Measurements from ENCODE around the gene KLHDC1.
A peak's percentile ranks its signal among the peaks of the same experiment; 100 is the strongest.
"Not testable (repeated sequence)": the region's sequence is repeated elsewhere in the genome, so short reads cannot be mapped to it uniquely, and the experiment has no call there.

The KLHDC1 gene

DNA sequence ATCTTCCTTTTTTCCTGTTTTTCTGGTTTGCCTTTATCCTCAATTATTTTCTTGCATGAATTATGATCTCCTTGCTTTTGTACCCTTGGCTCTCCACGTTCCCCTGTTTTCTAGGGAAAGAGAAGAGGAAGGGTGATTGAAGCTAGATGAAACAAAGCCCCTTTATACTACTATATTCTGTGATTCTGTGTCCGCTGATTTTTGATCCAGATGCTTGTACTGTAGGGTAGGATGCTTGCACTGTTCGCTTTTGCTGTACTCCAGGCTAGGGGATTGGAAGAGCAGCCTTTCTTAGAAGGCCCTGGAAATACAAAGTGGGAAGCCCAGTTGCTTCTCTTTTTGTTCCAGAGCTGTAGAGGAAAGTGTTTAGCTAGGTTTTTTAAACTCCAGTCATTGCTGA, 40.0 kb downstream of the KLHDC1 start:
- no peaks in the 10 kb centered on the region for H3K36me3 ChIP-seq (ENCODE audit: insufficient read depth, low read length)
- H3K4me1 ChIP-seq (ENCODE audit: control insufficient read depth, insufficient read depth, low read length) = no peaks in the 10 kb centered on the region
- H3K27me3 ChIP-seq (ENCODE audit: control insufficient read depth, insufficient read depth, low read length) = no peaks in the 10 kb centered on the region
- H3K9me3 ChIP-seq (replicated peaks; ENCODE audit: low read length) = no peaks in the 10 kb centered on the region
- no peak overlapping the region for H3K4me3 ChIP-seq (ENCODE audit: low read length)
- H3K9ac ChIP-seq (ENCODE audit: low read depth, low read length) = no peak overlapping the region
- no peak overlapping the region for H3K4me2 ChIP-seq (ENCODE audit: low read length)

DNA sequence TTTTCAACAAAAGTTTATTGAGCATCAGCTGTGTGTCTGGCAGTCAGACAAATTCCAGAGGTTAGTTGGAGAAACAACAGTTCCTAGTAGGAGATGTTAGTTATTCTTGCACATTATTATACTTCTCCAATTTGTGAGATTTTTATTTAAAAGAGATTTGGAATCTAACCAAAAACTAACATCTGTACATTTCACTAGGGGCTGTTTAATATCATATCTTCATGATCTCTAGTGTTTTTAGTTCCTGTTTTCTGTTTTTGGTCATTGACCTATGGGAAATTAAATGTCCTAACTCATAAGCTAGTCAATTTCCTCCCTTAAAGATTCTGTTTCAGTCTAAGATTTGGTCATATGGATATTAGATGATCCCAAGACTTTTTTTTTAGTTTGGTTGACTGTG, 40.9 kb downstream of the KLHDC1 start:
- H3K27me3 ChIP-seq (ENCODE audit: control insufficient read depth, insufficient read depth, low read length) = no peaks in the 10 kb centered on the region
- no peaks in the 10 kb centered on the region for H3K36me3 ChIP-seq (ENCODE audit: insufficient read depth, low read length)
- no peak overlapping the region for H3K4me2 ChIP-seq (ENCODE audit: low read length)
- H3K9me3 ChIP-seq (replicated peaks; ENCODE audit: low read length) = no peaks in the 10 kb centered on the region
- H3K4me3 ChIP-seq (ENCODE audit: low read length) = no peak overlapping the region
- no peak overlapping the region for H3K9ac ChIP-seq (ENCODE audit: low read depth, low read length)
- H3K4me1 ChIP-seq (ENCODE audit: control insufficient read depth, insufficient read depth, low read length) = no peaks in the 10 kb centered on the region

DNA sequence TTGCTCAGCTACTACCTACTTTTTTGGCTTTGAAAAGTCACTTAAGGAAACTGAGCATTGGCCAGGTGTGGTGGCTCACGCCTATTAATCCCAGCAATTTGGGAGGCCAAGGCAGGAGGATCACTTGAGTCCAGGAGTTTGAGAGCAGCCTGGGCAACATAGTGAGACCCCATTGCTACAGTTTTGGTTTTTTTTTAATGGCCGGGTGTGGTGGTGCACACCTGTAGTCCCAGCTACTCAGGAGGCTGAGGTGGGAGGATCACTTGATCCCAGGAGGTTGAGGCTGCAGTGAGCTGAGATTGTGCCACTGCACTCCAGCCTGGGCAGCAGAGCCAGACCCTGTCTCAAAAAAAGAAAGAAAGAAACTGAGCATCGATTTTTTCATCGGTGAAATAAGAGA, 42.7 kb downstream of the KLHDC1 start:
- not testable (repeated sequence) for H3K4me2 ChIP-seq (ENCODE audit: low read length); H3K9ac ChIP-seq (ENCODE audit: low read depth, low read length); H3K27me3 ChIP-seq (ENCODE audit: control insufficient read depth, insufficient read depth, low read length); H3K9me3 ChIP-seq (replicated peaks; ENCODE audit: low read length); H3K4me3 ChIP-seq (ENCODE audit: low read length); H3K36me3 ChIP-seq (ENCODE audit: insufficient read depth, low read length); H3K4me1 ChIP-seq (ENCODE audit: control insufficient read depth, insufficient read depth, low read length)

DNA sequence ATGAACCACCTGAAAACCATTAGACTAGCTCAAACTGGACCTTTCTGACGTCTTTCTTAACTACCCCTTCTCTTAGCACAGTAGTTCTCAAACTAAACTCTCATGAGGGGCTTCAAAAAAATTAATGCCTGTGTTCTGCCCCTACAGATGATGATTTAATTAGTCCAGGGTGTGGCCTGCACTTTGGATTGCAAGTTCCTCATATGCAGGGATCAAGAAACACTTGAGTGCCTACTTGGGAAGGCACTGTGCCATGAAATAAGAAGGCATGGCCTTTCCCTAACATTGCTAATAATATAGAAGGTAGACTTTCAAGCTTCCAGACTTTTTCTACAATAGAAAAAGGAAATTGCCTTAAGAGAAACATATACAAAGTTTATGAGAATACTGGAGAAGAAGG, 52.3 kb downstream of the KLHDC1 start:
- H3K27me3 ChIP-seq (ENCODE audit: control insufficient read depth, insufficient read depth, low read length) = no peaks in the 10 kb centered on the region
- no peak overlapping the region for H3K9ac ChIP-seq (ENCODE audit: low read depth, low read length)
- H3K4me3 ChIP-seq (ENCODE audit: low read length) = no peak overlapping the region
- no peaks in the 10 kb centered on the region for H3K4me1 ChIP-seq (ENCODE audit: control insufficient read depth, insufficient read depth, low read length)
- H3K36me3 ChIP-seq (ENCODE audit: insufficient read depth, low read length) = peaks cover 5% of the 10 kb centered on the region
- H3K4me2 ChIP-seq (ENCODE audit: low read length) = no peak overlapping the region
- no peaks in the 10 kb centered on the region for H3K9me3 ChIP-seq (replicated peaks; ENCODE audit: low read length)

DNA sequence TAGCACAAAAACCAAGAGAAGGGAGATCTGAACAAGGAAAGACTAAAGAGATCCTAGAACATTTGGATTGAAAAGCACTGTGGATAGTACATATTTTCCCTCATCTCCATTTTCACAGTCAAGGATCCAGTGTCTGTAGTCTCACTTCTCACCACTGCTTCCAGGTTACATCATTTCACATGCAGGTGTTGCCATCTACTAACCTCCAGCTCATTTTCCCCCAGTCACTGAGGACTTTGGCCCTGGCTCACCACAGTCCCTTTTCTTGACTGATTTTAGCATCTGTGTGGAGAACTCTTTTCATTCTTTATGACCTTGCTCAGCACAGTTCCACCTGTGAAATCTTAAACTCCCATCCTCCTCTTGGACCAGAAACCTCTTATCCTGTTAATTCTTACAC, 53.6 kb downstream of the KLHDC1 start:
- not testable (repeated sequence) for H3K9me3 ChIP-seq (replicated peaks; ENCODE audit: low read length); H3K4me3 ChIP-seq (ENCODE audit: low read length); H3K36me3 ChIP-seq (ENCODE audit: insufficient read depth, low read length)

DNA sequence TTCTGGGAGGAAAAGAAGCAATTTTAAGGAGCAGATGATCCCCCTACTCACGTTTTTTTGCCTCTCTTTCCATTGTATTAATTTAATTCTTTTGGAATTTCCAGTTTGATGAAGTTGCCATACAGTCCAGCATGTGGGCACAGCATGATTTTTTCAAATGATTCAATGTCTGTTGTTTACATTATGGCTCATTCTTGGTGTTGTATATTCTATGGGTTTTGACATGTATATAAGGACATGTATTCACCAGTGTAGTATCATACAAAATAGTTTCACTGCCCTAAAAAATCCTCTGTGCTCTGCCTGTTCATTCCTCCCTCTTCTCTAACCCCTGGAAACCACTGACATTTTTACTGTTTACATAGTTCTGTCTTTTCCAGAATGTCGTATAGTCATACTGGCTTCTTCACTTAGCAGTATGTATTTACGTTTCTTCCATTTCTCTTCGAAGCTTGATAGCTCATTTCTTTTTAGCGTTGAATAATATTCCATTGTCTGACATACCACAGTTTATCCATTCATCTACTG, 61.7 kb downstream of the KLHDC1 start:
- no peak overlapping the region for H3K9ac ChIP-seq (ENCODE audit: low read depth, low read length)
- no peaks in the 10 kb centered on the region for H3K36me3 ChIP-seq (ENCODE audit: insufficient read depth, low read length)
- H3K4me2 ChIP-seq (ENCODE audit: low read length) = no peak overlapping the region
- H3K4me3 ChIP-seq (ENCODE audit: low read length) = no peak overlapping the region
- H3K9me3 ChIP-seq (replicated peaks; ENCODE audit: low read length) = no peaks in the 10 kb centered on the region
- no peaks in the 10 kb centered on the region for H3K27me3 ChIP-seq (ENCODE audit: control insufficient read depth, insufficient read depth, low read length)
- H3K4me1 ChIP-seq (ENCODE audit: control insufficient read depth, insufficient read depth, low read length) = no peaks in the 10 kb centered on the region

More for the DNA sequence above, 53.6 kb downstream of the KLHDC1 start:
- H3K4me2 ChIP-seq (ENCODE audit: low read length); H3K4me1 ChIP-seq (ENCODE audit: control insufficient read depth, insufficient read depth, low read length); H3K27me3 ChIP-seq (ENCODE audit: control insufficient read depth, insufficient read depth, low read length); H3K9ac ChIP-seq (ENCODE audit: low read depth, low read length): not testable (repeated sequence)

DNA sequence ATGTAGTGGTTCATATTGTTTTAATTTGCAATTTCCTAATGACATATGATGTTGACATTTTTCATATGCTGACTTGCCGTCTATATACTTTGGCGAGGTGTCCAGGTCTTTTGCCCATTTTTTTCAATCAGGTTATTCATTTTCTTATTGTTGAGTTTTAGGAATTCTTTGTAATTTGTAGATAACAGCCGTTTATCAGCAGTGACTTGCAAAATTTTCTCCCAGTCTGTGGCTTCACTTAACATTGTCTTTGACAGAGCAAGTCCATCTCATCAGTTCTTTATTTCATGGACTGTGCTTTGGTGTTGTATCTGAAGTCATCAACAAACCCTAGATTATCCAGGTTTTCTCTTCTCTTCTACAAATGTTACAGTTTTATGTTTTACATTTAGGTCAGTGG, 62.5 kb downstream of the KLHDC1 start:
- no peak overlapping the region for H3K9ac ChIP-seq (ENCODE audit: low read depth, low read length)
- H3K9me3 ChIP-seq (replicated peaks; ENCODE audit: low read length) = no peaks in the 10 kb centered on the region
- H3K36me3 ChIP-seq (ENCODE audit: insufficient read depth, low read length) = no peaks in the 10 kb centered on the region
- no peaks in the 10 kb centered on the region for H3K27me3 ChIP-seq (ENCODE audit: control insufficient read depth, insufficient read depth, low read length)
- no peak overlapping the region for H3K4me2 ChIP-seq (ENCODE audit: low read length)
- no peak overlapping the region for H3K4me3 ChIP-seq (ENCODE audit: low read length)
- H3K4me1 ChIP-seq (ENCODE audit: control insufficient read depth, insufficient read depth, low read length) = no peaks in the 10 kb centered on the region

DNA sequence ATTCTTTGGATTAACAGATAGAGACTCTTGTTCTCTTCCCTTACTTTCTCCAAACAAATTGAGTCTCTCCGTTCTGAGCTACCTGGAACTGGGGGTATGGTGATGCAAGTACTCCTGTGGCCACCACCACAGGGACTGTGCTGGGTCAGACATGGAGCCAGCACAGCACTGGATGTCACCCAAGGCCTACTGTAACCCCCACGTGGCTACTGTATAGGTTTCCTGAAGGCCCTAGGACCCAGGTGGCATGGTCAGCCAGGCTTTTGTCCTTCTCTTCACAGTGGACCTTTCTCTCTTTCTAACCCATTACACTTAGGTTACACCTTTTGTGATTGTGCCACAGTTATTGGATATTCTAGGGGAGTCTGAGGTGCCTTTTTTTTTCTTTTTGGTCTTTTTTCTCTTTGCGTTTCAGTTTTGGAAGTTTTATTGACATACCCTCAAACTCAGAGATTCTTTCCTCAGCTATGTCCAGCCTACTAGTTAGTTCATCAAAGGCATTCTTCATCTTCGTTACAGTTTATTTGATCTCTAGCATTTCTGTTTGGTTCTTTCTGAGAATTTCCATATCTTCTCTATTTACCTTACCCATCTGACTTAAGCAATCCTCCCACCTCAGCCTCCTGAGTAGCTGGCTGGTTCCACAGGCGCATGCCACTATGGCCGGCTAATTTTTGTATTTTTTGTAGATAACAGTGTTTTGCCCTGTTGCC, 69.1 kb downstream of the KLHDC1 start:
- no peak overlapping the region for H3K4me2 ChIP-seq (ENCODE audit: low read length)
- H3K4me3 ChIP-seq (ENCODE audit: low read length) = no peak overlapping the region
- H3K36me3 ChIP-seq (ENCODE audit: insufficient read depth, low read length) = no peaks in the 10 kb centered on the region
- H3K27me3 ChIP-seq (ENCODE audit: control insufficient read depth, insufficient read depth, low read length) = no peaks in the 10 kb centered on the region
- H3K4me1 ChIP-seq (ENCODE audit: control insufficient read depth, insufficient read depth, low read length) = peaks cover 3% of the 10 kb centered on the region
- no peaks in the 10 kb centered on the region for H3K9me3 ChIP-seq (replicated peaks; ENCODE audit: low read length)
- H3K9ac ChIP-seq (ENCODE audit: low read depth, low read length) = no peak overlapping the region

DNA sequence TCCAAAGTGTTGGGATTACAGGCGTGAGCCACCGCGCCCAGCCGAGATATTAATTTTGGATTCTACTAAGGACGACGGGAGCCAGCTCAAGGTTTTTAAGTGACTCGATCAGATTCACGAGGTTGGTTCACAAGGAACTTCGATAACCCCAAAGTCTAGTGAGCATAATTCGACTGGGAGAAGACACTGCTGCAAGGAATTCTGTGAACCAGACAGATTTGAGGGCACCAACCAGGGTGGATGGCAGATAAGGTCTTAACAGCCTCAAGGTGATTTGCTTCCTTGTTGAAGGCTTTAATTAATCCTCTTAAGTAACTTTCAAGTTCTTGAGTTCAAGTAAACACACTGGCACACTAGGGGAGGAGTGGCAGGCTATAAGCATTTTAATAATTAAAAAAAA, 73.9 kb downstream of the KLHDC1 start:
- Histone ChIP-seq H3K9me3 (replicated peaks; ENCODE audit: low read length) (no peaks in the 10 kb centered on the region), H3K4me1 (ENCODE audit: control insufficient read depth, insufficient read depth, low read length) (peaks cover 23% of the 10 kb centered on the region), H3K36me3 (ENCODE audit: insufficient read depth, low read length) (peaks cover under 1% of the 10 kb centered on the region), H3K9ac (ENCODE audit: low read depth, low read length) (peak overlapping the region; percentile 99), H3K4me3 (ENCODE audit: low read length) (peak overlapping the region; percentile 95), H3K27me3 (ENCODE audit: control insufficient read depth, insufficient read depth, low read length) (no peaks in the 10 kb centered on the region), H3K4me2 (ENCODE audit: low read length) (peak overlapping the region; percentile 100)

DNA sequence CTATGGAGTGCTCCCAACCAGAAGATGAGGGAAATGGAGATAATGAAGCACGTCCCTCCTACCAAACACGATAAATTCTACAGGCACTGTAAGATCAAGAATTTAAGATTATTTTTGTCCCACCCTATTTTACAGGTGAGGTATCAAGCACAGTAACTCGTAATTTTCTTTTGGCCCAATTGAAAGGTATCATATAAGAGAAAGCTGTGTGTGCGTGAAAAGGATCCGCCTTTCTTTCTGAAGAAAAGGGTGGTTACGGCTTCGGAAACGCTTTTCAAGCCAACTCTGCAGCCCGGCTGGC, 74.3 kb downstream of the KLHDC1 start:
- peaks cover 5% of the 10 kb centered on the region for H3K36me3 ChIP-seq (ENCODE audit: insufficient read depth, low read length)
- no peaks in the 10 kb centered on the region for H3K9me3 ChIP-seq (replicated peaks; ENCODE audit: low read length)
- peak overlapping the region; percentile 100 for H3K4me2 ChIP-seq (ENCODE audit: low read length)
- peaks cover 23% of the 10 kb centered on the region for H3K4me1 ChIP-seq (ENCODE audit: control insufficient read depth, insufficient read depth, low read length)
- no peaks in the 10 kb centered on the region for H3K27me3 ChIP-seq (ENCODE audit: control insufficient read depth, insufficient read depth, low read length)
- peak overlapping the region; percentile 95 for H3K4me3 ChIP-seq (ENCODE audit: low read length)
- H3K9ac ChIP-seq (ENCODE audit: low read depth, low read length) = peak overlapping the region; percentile 99

DNA sequence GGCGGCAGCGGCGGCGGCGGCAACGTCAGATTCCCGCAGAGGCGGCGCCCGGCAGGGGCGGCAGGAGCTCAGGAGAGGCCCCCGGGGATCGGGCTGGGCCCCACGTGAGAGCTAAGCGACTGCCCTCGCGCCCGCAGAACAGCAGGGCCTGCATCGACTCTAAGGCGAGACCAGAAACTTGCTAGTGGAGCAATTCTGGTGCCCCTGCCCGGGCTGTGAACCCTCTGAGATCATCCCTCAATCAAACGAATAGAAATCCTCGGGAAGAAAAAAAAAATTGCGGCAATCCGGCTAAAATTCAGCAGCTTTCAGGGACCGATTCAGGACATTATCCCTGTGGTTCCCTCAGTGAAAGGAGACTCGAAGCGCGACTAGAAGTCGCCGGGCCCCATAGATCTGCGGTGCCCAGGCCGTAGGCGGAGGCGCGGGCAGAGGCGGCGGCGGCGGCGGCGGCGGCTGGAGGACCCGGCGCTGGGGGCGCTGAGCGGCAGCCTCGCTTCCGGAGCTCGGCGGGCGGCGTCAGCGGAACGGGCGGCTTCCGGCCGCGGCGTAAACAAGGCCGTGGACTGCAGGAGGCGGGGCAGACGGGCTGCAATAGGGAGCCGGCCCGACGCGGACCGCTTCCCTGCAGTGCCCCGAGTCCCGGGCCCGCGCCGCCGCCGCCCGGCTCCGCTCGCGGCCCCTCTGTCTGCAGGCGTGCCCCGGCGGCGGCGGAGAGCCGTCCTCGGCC, 74.8 kb downstream of the KLHDC1 start, which contains the start of gene KLHDC2:
Gene KLHDC2, plus strand, starts transcription at position 583 of the 730 bp plus-strand sequence. CDS start 316 bp downstream, outside the sequence.
- Histone ChIP-seq H3K4me3 (ENCODE audit: low read length) (peak within 1 kb of the TSS; percentile 95), H3K4me2 (ENCODE audit: low read length) (peak within 1 kb of the TSS; percentile 100), H3K9me3 (replicated peaks; ENCODE audit: low read length) (no peaks in the 10 kb centered on the region), H3K36me3 (ENCODE audit: insufficient read depth, low read length) (peaks cover 8% of the 10 kb centered on the region), H3K27me3 (ENCODE audit: control insufficient read depth, insufficient read depth, low read length) (no peaks in the 10 kb centered on the region), H3K4me1 (ENCODE audit: control insufficient read depth, insufficient read depth, low read length) (peaks cover 23% of the 10 kb centered on the region), H3K9ac (ENCODE audit: low read depth, low read length) (peak within 1 kb of the TSS; percentile 99)

Measured in skeletal muscle satellite cell (primary cell).